Superior temporal gyrus (tissue), 1 donor: Measurements from ENCODE around the gene TBC1D4.

Experiments used
- DNase-seq: peaks from one replicate; pipeline ENCODE4 v3.0.0-alpha.2; 2016; ENCODE audit errors: extremely low spot score

Gene TBC1D4

GRCh38 chr13:75482070-75482819, at the start of gene TBC1D4:
TBC1D4 (minus strand) TSS chr13:75482169; CDS start chr13:75481767, 402 bp downstream.
- DNase-seq = peak; percentile 79

DNA sequence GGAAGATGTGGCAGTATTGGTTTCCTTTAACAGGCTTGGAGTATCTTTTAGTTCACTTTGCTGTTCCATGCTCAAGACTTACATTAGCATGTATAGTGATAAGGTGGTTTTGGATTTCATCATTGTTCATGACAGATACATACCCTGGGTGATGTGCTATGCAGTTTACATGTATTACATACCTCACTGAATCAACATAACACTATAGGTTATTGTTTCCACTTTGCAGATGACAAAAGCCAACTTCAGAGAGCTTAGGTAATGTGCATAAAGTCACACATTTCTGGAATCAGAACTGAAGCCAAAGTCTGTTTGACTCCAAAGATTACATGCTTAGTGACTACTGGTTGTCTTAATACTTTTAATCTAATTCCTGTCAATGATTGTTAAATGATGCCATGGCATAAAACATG, 48.6 kb upstream of the TBC1D4 start:
- no peak for DNase-seq

- DNase-seq = no peak
Observed at GRCh38 chr13:75521956-75522355, 40.0 kb upstream of the TBC1D4 start.

DNA sequence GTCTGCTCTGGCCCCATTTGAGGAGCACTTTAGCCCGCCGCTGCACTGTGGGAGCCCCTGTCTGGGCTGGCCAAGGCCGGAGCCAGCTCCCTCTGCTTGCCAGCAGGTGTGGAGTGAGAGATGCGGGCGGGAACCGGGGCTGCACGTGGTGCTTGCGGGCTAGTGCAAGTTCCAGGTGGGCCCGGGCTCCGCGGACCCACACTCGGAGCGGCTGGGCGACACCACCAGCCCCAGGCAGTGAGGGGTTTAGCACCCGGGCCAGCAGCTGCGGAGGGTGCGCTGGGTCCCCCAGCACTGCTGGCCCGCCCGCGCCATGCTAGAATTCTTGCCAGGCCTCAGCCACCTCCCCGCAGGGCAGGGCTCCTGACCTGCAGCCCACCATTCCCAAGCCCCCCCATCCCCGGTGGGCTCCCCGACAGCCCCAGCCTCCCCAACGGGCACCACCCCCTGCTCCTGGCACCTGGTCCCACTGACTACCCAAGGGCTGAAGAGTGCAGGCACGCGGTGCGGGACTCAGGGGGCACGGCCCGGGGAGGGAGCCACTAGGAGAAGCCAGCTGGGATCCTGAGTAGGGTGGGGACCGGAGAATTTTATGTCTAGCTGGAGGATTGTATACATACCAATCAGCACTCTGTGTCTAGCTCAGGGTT, 36.6 kb upstream of the TBC1D4 start:
- no peak for DNase-seq

DNA sequence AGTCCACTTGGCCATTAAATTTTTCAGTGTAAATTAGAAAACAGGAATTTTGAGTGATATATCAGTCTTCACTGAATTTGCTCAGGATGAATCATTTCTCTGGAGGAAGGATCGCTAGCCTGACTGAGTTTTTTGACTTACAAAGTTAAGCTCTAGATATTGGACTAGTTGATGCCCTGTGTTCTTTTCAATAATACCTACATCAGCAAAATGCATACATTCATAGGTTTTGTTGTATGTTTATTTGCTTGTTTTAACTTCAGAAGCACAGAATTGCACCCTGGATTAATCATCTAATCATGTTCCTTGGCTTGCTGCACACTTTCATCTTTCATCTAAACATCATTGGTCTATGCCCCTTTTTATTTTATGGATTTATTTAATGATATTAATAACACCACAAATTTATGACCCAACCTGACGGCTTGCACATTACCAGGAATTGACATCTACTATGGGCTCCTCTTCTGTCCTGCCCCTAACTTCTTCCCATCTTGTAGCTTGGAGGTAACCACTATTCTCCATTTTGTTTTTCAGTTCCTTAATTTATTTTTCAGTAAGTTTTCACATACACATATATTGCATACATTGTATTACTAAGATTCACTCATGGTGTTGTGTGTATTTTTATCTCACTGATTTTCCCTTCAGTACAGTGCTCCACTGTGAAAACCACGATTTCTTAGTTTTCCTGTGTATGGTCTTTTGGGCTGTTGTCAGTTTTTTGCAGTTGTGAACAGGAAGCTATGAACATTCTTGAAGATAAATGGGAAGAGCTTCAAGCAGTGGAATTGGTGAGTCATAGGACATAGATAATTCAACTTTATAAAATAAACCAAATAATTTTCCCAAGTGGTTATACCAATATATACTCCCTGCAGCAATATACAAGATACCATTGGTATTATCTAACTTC, 32.4 kb upstream of the TBC1D4 start:
- DNase-seq = no peak

- no peak for DNase-seq
Observed at GRCh38 chr13:75513271-75513670, 31.3 kb upstream of the TBC1D4 start.

DNA sequence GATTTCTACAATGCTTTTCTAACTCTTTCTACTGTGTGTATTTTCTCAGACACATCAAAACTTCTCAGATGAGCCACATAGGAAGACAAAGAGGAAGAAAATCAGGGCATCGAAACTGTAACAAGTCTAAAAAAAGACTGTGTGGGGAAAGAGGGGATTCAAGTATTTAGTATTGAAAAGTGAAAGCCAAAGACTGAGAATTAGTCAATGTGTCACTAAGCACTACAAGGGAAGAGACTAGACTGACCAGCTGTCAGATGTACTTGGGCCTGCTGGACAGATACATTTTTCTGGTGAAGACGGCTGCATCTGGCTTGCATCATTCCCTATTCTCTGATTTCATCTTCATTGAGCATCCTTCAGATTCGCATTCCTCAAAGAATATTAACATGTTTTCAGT, 30.3 kb upstream of the TBC1D4 start:
- DNase-seq = no peak

DNA sequence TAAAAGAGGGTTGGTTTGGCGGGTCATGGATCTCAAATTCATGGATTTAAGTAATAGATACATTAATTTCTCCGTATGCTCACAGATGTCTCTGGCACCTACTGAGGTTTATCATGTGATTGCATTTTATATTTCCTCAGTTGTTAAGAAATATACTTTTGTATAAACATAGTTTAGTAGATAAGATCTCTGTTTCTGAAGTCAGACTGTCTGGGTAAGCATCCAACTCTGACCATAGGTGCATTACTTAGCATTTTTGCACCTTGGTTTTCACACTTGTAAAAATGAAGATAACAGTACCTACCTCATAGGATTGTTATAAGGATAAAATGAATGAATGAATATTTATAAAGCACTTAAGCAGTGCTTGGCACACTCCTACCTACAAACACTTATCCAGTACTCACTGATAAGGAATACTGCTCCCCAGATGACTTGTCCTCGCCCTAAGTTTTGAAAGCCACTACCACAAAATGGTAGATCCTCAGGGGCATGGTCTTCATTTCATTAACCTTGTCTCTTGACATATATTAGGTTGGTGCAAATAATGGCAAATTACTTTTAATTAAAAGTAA, 29.2 kb upstream of the TBC1D4 start:
- DNase-seq = no peak

- DNase-seq = no peak
Observed at GRCh38 chr13:75508002-75508548, 26.1 kb upstream of the TBC1D4 start.

GRCh38 chr13:75507027-75508001, 25.3 kb upstream of the TBC1D4 start:
- no peak for DNase-seq

GRCh38 chr13:75506018-75506417, 24.0 kb upstream of the TBC1D4 start:
- no peak for DNase-seq

DNA sequence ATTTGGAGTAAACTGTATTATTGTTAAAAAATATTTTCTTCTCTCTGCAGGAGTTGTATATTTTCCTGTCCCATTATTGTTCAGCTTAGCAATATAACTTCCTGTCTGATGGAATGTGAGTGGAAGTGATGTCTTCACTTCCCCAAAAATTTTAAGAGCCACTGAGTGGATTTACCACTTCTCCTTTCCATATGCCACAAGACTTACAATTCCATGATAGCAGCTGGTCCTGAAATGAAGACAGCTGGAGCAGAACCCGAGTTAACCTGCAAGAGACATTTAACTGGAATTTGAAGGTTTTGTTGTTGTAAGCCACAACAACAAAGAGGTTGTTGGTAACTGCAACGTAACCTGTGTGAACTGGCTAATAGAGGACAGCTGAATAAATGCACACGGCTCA, 23.4 kb upstream of the TBC1D4 start:
- no peak for DNase-seq

- no peak for DNase-seq
Observed at GRCh38 chr13:75495938-75496337, 14.0 kb upstream of the TBC1D4 start.

GRCh38 chr13:75494491-75494890, 12.5 kb upstream of the TBC1D4 start:
- no peak for DNase-seq

DNA sequence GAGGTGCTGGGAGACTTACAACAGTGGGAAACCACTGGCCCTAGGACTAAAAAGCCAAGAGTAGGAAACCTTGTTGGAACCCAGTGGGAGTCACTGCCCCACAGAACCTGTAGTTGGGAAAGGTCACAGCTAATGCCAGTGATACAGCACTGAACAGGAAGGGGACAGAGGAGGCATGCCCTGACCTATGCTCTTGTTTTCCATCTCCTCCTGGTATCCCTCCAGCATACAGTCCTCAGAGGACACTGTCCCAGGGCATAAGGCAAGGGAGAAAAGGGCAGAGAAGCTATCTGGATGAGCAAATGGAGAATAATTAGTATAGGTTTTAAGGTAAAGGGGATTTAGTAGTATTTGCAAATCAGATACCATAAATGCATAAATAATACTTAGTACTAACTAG, 11.2 kb upstream of the TBC1D4 start:
- no peak for DNase-seq

DNA sequence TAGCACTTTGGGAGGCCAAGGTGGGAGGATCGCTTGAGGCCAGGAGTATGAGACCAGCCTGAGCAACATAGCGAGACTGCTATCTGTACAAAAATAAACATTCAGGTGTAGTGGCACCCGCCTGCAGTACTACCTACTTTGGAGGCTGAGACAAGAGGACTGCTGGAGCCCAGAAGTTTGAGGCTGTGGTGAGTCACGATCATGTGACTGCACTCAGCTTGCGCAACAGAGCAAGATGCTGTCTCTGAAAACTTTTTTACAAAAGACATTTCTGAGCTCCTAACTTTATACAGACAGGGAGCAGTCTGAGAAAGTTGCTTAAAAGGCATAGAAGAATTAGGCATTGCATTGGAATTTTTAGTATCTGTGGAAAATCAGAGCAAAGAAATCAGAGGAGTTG, 10.4 kb upstream of the TBC1D4 start:
- DNase-seq = no peak

DNA sequence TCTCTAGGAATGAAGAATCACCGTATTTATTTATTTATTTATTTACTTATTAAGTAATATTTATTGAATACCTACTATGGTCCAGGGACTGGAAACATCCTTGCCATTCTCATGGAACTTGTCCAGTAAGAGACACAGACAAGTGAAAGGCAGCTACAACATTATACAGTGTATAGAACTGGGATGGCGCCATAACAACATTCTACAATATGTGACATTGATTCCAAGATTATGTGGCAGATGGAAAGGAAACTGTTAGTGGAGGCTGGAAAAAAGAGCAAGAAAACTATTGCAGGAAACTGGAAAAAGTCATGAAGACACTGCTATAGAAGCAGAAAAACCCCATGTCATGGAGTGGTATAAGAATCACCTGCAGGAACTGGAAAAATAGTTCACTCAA, 9.4 kb upstream of the TBC1D4 start:
- no peak for DNase-seq

GRCh38 chr13:75489502-75490263, 7.7 kb upstream of the TBC1D4 start:
- DNase-seq = no peak

DNA sequence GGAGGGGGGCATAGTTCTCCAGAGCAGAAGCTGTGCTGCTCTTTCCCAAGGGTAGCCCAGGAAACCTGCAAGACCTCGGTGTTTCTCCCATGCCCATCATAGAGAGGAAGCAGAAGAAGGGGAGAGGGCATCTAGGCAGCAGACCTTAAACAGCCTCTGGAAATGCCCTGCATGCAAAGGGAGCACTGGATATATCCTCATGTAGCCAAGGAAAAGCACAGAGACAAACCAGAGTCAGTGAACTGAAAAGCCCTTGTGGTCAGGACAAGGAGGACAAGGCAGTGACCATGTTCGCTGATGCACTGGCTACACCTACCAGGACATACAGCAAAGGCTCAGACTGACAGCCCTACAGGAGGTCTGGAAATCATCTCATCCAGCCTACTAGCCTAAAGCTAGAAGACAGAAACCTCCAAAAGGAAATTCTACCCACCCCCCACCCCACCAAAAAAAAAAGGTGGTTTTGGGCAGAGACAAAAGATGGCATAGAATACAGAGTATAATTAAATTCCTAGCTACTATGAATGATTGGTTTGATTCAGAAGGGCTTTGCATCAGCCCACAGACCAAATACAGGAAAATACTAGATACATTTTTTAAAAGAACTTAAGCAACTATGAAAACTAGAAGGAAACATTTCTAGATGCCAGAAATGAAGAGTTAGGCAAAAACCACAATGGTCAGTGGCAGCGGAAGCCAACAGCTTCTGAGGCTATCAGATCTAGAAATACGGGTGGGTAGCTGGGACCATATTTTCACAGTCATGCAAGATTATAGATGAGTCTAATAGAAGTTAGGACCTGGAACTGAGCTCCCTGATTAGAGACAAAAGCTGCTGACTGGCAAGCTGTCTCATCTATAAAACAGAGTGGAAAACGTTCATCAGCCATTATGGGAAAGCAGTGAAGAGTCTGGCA, 4.4 kb upstream of the TBC1D4 start:
- no peak for DNase-seq
